GM18867 (cell line): ENCODE data around the gene DUOX2.
"Not testable (repeated sequence)": the region's sequence is repeated elsewhere in the genome, so short reads cannot be mapped to it uniquely, and the experiment has no call there.

Experiments used
- ATAC-seq: cut with Tn5 transposase; IDR thresholded peaks from one replicate; pipeline ENCODE4 v1.9.1; 2021; ENCODE audit warnings: mild to moderate bottlenecking, moderate library complexity; ENCODE audit not compliant: unreplicated experiment

Gene DUOX2

DNA sequence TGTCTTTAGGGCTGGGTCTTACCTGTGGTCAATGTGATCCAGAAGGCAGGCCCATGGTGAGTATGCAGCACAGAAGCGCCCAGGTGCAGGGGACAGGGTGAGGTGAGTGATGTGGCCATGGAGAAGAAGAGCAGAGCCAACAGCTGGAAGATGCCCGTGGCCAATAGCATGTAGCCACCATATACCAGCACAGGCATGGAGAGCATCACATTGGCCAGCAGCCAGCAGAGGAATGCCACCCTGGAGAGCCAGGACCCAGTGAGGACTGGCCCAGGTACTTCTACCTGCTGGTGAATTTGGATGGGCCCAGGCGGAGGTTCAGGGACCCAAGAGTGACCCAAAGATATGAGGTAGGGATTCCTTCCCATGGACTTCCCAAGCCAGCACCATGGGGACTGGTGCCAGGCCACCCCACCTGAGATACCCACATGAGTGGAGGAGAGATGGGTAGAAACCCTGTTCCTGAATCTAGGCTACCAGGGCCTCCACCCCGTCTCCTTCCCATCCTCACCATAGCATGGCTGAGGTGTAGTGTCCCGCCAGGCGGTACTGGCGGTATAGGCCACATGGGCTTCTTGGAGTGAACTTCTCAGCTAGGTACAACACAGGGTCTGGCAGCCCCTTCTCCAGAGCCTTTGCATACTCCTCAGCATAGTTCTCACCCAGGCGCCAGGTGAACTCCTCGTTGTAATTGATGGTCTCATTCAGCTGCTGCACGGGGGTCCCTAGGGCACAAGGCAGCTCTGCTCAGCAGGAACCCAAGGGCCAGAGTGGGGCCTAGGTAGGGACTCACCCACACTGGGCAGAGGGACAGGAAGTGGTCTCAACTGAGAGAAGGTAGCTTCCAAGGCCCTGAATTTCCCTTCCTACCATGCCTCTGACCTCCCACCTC is 6.4 kb upstream of the DUOX2 start:
- ATAC-seq = no peak

DNA sequence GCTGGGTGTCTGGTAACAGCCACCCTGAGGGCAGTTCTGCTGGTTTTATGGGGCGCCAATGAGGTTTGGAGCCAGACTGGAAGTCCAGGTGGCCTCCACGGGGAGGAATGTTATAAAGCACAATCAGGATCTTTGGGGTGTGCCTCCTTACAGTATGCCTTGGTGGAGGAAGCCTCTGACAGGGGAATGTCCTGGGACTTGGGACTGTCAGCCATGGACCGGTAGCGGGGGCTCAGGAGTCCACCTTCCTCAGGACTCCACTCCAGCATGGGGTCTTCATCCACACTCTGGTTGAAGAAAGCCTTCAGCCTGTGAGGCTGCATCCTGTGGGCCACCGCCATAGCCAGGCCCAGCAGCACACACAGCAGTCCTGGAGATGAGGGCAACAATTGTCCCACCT is 5.0 kb upstream of the DUOX2 start:
- ATAC-seq = no peak

DNA sequence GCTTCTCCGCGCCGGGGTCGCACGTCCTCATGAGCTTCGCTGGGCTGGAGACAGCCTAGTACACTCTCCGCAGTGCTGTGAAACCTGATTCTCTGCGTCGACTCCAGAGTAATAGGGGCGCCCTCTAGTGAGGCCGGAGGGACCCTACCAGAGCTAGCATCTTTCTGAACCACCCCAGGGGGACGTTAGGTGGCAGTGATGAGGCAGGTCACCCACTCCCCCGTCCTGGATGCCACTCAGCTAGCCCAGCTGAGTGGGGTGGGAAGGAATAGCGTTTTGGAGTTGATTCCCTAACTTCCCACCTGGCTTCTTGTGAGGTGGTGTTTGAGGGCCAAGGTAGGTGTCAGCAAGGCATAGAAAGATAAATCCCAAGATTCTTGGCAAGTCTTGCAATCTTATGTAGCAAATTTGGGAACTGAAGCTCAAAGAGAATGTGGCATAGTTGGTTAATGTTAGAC is 4.2 kb upstream of the DUOX2 start:
- ATAC-seq = peak; percentile 87

DNA sequence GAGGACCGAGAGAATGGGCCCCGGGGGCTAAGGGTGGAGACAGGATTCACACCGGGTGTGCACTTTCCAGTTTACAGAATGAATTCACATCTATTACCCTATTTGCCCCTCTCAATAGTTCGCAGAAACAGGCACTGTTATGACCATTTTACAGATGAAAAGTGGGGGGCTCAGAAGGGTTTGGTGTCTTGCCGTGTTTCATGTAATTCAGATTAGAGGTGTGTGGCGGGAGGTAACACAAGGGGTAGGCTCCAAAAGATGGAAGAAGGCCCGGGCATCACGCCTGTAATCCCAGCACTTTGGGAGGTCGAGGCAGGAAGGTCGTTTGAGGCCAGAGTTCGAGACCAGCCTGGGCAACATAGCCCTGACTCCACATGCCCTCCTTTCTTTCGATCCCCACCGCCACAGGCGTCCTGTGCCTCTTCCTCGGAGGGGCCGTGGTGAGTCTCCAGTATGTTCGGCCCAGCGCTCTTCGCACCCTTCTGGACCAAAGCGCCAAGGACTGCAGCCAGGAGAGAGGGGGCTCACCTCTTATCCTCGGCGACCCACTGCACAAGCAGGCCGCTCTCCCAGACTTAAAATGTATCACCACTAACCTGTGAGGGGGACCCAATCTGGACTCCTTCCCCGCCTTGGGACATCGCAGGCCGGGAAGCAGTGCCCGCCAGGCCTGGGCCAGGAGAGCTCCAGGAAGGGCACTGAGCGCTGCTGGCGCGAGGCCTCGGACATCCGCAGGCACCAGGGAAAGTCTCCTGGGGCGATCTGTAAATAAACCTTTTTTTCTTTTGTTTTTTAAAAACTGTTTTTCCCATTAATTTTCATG is 3.5 kb upstream of the DUOX2 start:
- ATAC-seq = peak; percentile 4

- no peak for ATAC-seq
Observed at GRCh38 chr15:45116482-45117307, 2.7 kb upstream of the DUOX2 start.

- no peak for ATAC-seq
Observed at GRCh38 chr15:45116006-45116481, 2.1 kb upstream of the DUOX2 start.

- no peak for ATAC-seq
Observed at GRCh38 chr15:45115312-45115820, 1.4 kb upstream of the DUOX2 start.

DNA sequence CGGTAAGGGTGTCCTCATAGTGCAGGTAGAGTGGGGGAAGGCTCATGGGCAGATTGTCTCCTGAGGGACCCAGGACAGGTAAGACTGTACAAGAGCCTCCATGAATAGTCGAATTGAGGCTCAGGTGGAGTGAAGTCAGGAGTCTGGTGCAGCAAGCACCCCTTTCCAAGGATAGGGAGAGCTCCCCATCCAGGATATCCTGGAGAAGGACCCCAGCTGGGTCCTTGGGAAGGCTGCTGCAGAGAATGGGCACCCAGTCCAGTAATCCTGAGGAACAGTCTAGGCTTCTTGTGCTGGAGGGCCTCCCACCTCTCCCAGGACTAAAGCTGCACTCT is 746 bp upstream of the DUOX2 start:
- no peak for ATAC-seq

GRCh38 chr15:45113380-45113990 is 487 bp downstream of the DUOX2 start:
- no peak for ATAC-seq

GRCh38 chr15:45112591-45113379 is 1.2 kb downstream of the DUOX2 start:
- ATAC-seq = no peak

GRCh38 chr15:45112143-45112590 is 1.8 kb downstream of the DUOX2 start:
- ATAC-seq = no peak

GRCh38 chr15:45111390-45112142 is 2.4 kb downstream of the DUOX2 start:
- ATAC-seq = no peak

DNA sequence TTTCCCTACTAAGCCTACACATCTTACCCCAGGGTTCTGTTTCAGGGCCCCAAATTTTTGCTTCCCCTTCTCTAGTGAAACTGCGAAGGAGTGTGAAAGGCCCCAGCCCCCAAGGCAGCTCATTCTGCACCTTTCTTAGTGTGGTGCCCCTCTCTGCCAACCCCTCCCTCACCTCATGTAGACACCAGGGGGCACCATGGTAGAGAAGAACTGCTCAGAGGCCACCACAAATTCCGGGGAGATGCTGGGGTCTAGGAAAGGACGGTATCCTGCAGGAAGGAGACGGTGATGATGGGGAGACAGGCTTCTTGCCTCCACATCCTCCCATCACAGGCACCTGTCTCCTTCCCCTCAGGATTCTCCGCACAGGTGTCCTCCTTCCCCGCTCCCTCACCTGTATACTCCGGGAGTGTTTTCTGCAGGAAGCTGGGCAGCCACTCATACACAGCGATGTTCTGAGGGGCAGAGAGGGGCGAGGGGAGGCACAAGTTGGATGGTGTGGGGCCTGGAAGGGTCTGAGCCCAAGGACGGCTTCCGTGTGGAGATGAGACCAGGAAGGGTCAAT is 3.6 kb downstream of the DUOX2 start:
- ATAC-seq = no peak

DNA sequence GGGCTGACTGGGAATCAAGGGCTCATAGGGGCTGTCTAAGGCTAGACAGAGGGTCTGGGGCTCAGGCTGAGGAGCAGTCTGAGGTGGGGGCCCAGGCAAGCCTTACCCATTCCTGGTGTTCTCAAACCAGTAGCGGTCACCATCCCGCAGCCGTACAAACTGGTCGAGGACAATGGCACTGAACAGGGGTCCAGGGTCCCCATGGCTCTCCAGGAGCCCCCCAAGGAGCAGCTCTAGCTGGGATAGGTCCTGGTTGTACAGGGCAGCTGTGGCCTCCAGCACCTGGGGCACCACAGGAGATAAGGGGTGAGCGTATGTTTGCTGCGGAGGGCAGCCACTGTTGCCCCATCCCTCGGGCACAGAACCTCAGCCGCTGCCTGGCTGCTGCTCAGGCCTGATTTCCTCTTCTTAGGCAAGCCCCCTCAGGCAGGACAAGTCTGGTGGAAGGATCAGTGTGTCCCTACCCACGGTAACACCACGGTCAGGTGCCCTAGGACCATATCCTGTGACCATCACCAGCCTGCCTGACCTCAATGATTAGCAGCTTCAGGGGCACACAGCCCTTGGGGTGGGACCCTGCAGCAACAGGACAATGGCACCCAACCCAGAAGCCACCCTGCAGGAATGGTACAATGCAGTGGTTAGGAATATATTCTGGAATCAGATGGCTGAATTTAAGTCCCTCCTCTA is 5.9 kb downstream of the DUOX2 start:
- no peak for ATAC-seq

GRCh38 chr15:45106002-45106790 is 7.8 kb downstream of the DUOX2 start:
- ATAC-seq = no peak

DNA sequence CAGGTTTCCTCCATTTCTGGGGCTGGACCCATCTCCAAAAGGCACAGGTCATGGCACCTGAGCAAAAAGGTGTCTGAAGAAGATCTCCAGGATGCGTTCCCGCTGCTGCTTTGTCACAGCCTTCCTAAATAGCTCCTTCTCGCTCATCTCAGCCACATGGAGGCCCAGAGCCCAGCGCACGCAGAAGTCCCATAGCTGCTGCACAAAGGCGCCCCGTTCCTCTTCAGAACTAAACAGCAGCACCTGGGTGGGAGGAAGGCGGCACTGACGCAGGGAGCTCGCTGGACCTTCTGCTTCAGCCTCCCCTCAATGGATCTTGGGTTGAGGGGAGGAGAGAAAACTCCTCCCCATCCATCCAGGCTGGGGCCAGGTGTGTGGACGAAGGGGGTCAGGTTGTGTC is 8.4 kb downstream of the DUOX2 start:
- ATAC-seq = no peak

- ATAC-seq = not testable (repeated sequence)
Observed at GRCh38 chr15:45104170-45104569, 9.8 kb downstream of the DUOX2 start.
